Stimulated activated CD8-positive, alpha-beta memory T cell treated with anti-CD3 and anti-CD28 coated beads, Interleukin-7, amount 100 ng/mL, for 48 hours (primary cell): ENCODE data around the gene AKAP14.
A peak's percentile ranks its signal among the peaks of the same experiment; 100 is the strongest.
"Not testable (repeated sequence)": the region's sequence is repeated elsewhere in the genome, so short reads cannot be mapped to it uniquely, and the experiment has no call there.

Experiments
- DNase-seq, 2 donors: peaks; one replicate each; pipeline ENCODE4 v3.0.0-alpha.2; 2020; ENCODE audit warnings: low read depth in 1 of 2; ENCODE audit errors: extremely low read depth in 1 of 2

The AKAP14 gene

DNA sequence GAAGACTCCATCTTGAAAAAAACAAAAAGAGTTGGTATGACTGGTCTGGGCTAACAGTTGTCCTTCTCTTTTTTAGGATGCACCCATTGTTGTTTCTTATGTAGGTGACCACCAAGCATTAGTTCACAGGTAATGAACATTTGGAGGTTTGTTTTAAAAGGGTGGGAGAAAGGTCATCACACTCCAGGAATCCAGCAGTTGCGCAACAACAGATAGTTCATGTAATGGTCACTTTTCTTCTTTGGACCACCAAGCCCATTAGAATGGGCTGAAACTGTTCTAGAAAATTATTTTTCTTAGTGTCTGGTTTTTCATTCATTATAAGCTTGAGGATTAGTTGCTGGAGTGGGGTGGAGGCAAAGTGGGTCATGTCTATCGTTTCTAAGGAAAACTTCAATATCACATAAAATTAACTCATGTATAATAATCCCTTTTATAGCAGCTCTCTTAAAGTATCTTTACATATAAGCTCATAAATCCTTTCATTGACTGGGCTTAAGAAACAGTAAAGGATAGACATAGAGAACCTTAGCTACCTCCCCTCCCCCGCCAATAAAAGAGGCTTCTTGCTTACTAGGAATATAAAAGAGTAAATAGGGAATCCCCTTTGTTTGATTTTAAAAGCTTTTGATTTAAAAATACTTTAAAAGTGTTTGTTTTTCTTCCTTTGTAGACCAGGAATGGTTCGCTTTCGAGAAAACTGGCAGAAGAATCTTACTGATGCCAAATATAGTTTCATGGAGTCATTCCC is 24.3 kb downstream of the AKAP14 start:
- DNase-seq = no peak

DNA sequence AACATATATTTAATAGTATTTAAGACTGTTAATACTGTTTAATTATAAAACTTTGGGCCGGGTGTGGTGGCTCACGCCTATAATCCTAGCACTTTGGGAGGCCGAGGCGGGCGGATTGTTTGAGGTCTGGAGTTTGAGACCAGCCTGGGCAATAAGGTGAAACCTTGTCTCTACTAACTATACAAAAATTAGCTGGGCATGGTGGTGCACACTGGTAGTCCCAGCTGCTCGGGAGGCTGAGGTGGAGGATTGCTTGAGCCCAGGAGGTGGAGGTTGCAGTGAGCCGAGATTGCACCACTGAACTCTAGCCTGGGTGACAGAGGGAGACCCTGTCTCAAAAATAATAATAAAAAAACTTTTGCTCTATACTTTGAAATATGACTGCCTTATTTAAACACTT is 26.7 kb downstream of the AKAP14 start:
- DNase-seq = not testable (repeated sequence)

DNA sequence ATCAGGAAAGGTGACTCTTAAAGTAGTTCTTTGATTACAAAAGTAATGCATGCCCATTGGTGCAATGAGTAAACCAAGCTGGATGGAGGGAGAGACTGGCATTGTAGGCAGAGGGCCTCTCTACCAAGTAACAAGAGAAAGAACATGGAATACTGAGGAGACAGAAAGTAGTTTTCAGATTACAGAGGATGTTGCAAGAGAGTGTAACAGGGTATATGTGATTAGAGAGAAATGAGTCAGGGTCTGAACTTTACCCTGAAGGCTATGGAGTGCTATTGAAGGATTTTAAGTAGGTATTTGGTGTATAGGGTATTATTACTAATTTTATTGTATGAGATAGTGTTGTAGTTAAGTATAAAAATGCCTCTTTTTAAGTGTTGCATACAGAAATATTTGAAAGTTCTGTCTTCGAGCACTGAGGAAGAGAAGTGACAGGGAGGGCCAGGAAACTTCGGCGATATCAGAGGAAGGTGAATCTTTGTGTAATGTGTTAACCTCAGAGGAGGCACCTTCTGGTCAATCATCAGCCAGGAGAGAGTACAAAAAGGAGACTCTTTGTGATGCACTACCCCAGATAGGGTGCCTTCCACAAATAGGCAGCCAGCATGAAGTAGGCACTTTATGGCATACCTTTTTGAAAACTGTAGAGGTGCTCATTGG is 39.7 kb downstream of the AKAP14 start:
- no peak for DNase-seq

DNA sequence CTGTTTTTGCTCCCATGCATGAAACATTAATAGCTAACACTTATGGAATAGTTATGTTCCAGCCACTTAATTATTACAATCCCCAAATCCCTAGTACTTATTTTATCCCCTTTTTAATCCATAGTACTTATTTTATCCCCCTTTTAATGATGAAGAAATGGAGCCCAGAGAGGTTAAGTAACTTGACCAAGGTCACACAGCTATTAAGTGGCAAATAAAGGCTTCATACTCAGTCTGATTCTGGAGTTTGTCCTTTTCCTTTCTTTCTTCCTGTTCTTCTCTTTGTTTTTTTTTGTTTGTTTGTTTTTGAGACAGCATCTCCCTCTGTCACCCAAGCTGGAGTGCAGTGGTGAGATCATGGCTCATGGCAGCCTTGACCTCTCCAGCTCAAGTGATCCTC is 45.6 kb downstream of the AKAP14 start:
- no peak for DNase-seq

DNA sequence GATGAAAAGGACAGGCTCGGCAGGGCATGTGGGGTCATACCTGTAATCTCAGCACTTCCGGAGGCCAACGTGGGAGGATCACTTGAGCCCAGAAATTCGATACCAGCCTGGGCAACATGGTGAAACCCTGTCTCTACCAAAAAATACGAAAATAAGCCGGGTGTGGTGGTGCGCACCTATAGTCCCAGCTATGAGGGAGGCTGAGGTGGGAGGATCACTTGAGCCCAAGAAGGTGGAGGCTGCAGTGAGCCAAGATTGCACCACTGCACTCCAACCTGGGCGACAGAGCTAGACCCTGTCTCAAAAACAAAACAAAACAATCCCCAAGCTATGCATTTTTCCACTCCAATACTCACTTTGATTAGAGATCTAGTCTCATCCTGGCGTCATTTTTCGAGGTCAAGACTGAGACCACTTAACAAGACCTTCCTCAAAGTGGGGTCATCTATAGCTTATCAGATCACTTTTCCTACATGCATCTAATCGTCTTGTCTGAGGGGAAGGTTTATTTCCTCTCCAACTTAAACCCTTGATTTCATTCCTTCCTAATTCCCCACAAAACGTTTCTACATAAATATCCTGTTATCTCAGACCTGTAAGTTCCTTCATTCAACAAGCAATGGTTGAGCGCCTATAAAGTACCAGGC is 46.6 kb downstream of the AKAP14 start:
- no peak for DNase-seq

DNA sequence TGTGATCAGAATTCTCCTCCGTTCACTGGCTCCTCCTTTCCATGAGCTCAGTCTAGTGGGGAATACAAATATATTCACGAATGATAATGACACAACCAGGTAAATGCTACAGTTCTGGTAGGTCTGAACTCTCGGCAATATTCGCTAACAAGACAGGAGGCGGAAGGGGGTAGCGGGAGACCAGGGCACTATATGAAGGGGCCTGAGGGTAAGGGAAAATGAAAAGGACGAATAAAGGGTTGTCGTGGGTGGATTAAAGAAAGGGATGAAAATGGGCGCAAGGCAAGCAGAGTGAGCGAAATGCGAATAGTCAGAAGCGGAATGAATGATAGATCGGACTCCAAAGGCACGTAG is 47.1 kb downstream of the AKAP14 start:
- no peak for DNase-seq

DNA sequence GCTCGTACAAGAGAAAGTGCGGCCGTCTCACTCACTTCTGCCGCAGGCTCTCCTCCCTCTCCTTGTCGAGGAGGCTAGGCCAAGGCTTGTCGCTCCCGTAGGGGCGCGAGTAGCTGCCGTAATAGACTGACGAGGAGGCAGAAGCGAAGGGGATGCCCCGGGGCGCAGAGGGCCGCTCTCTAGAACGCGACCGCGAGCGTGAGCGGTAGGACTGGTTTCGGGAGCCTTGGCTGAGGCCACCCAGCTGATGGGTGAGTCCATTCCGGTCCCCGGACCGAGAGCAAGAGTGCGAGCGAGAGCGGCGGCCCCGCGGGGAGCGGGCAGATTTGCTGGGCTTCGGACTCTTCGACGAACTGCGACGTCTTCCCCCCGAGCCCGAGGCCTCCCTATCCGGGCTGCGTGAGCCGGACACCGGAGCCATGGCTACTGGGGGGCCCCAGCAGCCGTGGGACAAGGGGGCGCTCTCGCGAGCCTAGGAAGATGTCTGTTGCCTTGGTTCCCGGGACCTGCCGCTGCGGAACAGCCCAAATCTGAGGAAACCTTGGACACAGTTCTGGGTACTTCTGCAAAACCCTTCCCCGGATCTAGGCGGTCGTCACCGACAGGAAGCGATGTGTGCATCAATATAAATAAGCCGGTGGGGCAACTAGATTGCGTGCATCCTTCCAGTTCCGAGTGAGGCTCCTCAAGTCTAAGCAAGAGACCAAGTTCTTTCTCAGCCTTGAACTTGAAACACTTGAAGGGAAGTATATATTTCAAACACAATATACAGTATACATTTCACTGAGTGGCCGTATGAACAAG is 47.7 kb downstream of the AKAP14 start, which contains the start of gene NKAP:
Gene NKAP (minus strand): TSS at position 567 of the 804 bp plus-strand sequence. CDS start 146 bp downstream, at position 421.
- DNase-seq = peak; percentile 54 to 64

DNA sequence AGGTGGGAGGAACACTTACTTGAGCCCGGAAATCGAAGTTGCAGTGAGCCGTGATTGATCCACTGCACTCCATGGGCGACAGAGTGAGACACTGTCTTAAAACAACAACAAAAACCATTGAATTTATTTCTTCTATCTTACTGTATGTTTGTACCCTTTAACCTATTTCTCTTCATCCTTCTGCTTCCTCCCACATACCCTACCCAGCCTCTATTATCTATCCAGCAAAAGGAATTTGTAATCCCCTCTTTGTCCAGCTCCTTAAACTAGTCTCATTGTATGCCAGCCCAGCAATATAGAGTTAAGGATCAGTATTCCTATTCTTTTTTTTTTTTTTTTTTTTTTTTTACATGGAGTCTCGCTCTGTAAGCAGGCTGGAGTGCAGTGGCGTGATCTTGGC is 49.8 kb downstream of the AKAP14 start:
- DNase-seq = no peak

DNA sequence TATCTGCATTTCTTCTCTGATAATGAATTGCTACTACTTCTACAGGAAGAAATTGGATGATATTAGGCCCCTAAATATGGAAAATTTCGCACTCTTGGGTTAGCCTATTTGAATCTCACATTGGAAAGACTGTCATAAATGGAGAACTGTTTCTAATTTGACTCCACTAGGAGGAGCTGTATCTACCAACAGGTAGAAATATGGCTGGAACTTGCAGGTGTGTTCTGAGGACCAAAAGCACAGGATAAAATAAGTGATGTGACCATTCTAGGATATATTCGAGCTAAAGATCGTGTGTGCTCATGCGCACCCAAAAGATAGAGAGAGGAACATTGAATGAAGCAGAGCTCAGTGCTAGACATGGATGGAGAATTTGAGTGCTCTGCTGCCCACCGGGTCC is 52.7 kb downstream of the AKAP14 start:
- no peak for DNase-seq

DNA sequence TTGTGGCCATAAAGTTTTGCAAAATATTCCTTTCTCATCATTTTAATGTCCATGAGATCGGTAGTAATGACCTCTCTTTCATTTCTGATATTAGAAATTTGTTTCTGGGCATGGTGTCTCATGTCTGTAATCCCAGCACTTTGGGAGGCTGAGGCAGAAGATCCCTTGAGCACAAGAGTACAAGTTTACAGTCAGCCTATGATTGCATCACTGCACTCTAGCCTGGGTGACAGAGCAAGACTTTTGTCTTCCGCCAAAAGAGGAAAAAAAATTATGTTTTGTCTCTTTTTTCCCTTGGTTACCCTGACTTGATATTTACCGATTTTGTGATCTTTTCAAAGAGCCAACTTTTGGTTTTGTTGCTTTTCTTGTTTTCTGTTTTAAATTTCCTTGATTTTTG is 58.7 kb downstream of the AKAP14 start:
- no peak for DNase-seq

DNA sequence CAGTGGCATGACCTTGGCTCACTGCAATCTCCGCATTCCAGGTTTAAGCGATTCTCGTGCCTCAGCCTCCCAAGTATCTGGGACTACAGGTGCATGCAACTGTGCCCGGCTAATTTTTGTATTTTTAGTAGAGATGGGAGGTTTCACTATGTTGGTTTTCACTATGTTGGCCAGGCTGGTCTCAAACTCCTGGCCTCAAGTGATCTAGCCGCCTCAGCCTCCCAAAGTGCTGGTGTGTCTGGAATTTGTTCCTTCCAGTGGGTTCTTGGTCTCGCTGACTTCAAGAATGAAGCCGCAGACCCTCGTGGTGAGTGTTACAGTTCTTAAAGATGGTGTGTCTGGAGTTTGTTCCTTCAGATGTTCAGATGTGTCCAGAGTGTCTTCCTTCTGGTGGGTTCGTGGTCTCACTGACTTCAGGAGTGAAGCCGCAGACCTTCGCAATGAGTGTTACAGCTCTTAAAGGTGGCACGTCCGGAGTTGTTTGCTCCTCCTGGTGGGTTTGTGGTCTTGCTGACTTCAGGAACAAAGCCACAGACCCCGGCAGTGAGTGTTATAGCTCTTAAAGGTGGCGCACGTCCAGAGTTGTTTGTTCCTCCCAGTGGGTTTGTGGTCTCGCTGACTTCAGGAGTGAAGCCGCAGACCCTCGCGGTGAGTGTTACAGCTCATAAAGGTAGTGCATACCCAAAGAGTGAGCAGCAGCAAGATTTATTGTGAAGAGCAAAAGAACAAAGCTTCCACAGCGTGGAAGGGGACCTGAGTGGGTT is 60.3 kb downstream of the AKAP14 start:
- peak; percentile 38 to 69 for DNase-seq

DNA sequence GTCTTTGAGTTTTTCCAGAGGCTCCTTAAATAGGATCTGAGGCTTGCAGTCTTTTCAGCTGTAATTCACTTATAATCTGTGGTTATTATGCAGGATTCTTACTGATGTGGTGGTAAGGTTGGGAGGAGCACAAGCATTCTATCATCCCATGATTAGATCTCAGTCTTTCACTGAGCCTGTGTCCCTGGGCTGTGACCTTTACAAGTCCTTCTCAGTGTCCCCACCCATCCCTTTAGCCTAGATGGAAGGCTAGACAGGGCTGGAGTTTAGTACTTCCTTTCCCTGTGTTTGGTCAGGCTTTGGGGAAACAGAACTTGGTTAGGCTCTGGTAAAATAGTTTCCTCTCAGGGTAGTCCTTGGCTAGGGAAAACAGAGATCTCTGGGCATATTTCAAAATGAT is 64.9 kb downstream of the AKAP14 start:
- DNase-seq = no peak

DNA sequence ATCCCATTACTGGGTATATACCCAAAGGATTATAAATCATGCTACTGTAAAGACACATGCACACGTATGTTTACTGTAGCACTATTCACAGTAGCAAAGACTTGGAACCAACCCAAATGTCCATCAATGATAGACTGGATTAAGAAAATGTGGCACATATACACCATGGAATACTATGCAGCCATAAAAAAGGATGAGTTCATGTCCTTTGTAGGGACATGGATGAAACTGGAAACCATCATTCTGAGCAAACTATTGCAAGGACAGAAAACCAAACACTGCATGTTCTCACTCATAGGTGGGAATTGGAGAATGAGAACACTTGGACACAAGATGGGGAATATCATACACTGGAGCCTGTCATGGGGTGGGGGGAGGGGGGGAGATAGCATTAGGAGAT is 71.1 kb downstream of the AKAP14 start:
- DNase-seq = not testable (repeated sequence)
